Panc1 (cell line): ENCODE data around the gene ATXN7L1. TPM values are rescaled to one million over a fixed set of nuclear protein-coding genes. Genes with fewer than 3 reads are reported as not detected.

Experiments
- ATAC-seq: fragments of 200-7000 bp; cut with Tn5 transposase; 2 replicates; pipeline ENCODE4 v1.9.1; 2020; ENCODE audit warnings: mild to moderate bottlenecking, moderate library complexity
- BruUV-seq: library from RNA; stranded (reverse); fragments of 400-500 nt; replicated peaks from 2 replicates; lab custom pipeline; 2021; lab: Mats Ljungman, UMichigan
- CTCF ChIA-PET: fragments of 300-600 bp; sonication (Branson Sonifier 250); formaldehyde crosslinking; loops from one replicate; lab custom pipeline; 2022; ENCODE audit warnings: antibody characterized with exemption; lab: Charles Lee
- POLR2A ChIA-PET: fragments of 300-600 bp; sonication (Branson Sonifier 250); formaldehyde crosslinking; loops from one replicate; lab custom pipeline; 2022; ENCODE audit warnings: antibody characterized with exemption; lab: Charles Lee
- DNase-seq: peaks from one replicate; pipeline ENCODE4 v3.0.0-alpha.2; 2010; ENCODE audit warnings: low read depth, low spot score
- H3K27ac ChIP-seq: 2 replicates; pipeline ENCODE4 v1.5.1; 2011; ENCODE audit warnings: mild to moderate bottlenecking, low read length, inconsistent platforms
- H3K27me3 ChIP-seq: fragments of 200-500 bp; sonication (Bioruptor generic); 2 replicates; pipeline ENCODE4 v1.6.0; 2014; ENCODE audit warnings: low read length, inconsistent platforms; ENCODE audit not compliant: control insufficient read depth, insufficient read depth
- H3K36me3 ChIP-seq: fragments of 200-500 bp; sonication (Bioruptor generic); 2 replicates; pipeline ENCODE4 v1.5.1; 2014; ENCODE audit warnings: inconsistent platforms, mild to moderate bottlenecking, low read length, moderate library complexity; ENCODE audit not compliant: control insufficient read depth, insufficient read depth
- H3K4me1 ChIP-seq: 2 replicates; pipeline ENCODE4 v1.5.1; 2011; ENCODE audit warnings: inconsistent platforms, mild to moderate bottlenecking, low read length, moderate library complexity; ENCODE audit not compliant: control insufficient read depth, insufficient read depth
- H3K4me3 ChIP-seq, 2 experiments: 2 replicates each; pipeline ENCODE4 v1.5.1; 2011 to 2012; ENCODE audit warnings: low read depth in 2 of 2, low read length in 2 of 2, mild to moderate bottlenecking in 2 of 2, inconsistent platforms in 1 of 2, moderate library complexity in 1 of 2
- H3K9me3 ChIP-seq: fragments of 200-500 bp; sonication (Bioruptor generic); 2 replicates; pipeline ENCODE4 v1.5.1; 2014; ENCODE audit warnings: low read depth, mild to moderate bottlenecking, inconsistent platforms, low read length, moderate library complexity; ENCODE audit not compliant: control insufficient read depth, insufficient read depth
- POLR2AphosphoS5 ChIP-seq: IDR thresholded peaks from 2 replicates; pipeline ENCODE4 v1.6.1; 2012; ENCODE audit warnings: mild to moderate bottlenecking, low read depth, low read length, moderate library complexity
- SIN3A ChIP-seq: IDR thresholded peaks from 2 replicates; pipeline ENCODE4 v1.6.1; 2012; ENCODE audit warnings: low read depth, mild to moderate bottlenecking, low read length, moderate library complexity, borderline replicate concordance; ENCODE audit not compliant: insufficient read depth
- TCF7L2 ChIP-seq: IDR thresholded peaks from 2 replicates; pipeline ENCODE4 v1.6.1; 2011; ENCODE audit warnings: mild to moderate bottlenecking, low read depth, low read length, inconsistent platforms
- in situ Hi-C: cut with HindIII; loops from 2 replicates; pipeline ENCODE4 v1.10.0; 2016; ENCODE audit warnings: low sequenced_read_pairs, low pct_unique_long_range_greater_than_20kb
- intact Hi-C: fragments of 100-400 bp; cut with micrococcal nuclease; formaldehyde crosslinking; loops from one replicate; pipeline ENCODE4 v1.10.0; 2022; ENCODE audit not compliant: unreplicated experiment
- total RNA-seq: library from RNA; stranded (reverse); gene quantifications from one replicate; pipeline ENCODE4 v1.2.1, GENCODE V29; 2021; ENCODE audit not compliant: unreplicated experiment
- TF ChIP-seq, protein P1 (sequence below), 2 experiments: IDR thresholded peaks; 2 replicates each; pipeline ENCODE4 v1.6.1; 2011 to 2012; ENCODE audit warnings: low read depth in 2 of 2, control low read depth in 1 of 2, low read length in 1 of 2, mild to moderate bottlenecking in 1 of 2, moderate library complexity in 1 of 2; ENCODE audit not compliant: insufficient read depth in 1 of 2
- TF ChIP-seq, protein P2 (sequence below): fragments of 450-650 bp; IDR thresholded peaks from 2 replicates; pipeline ENCODE4 v1.5.1; 2017; ENCODE audit warnings: mild to moderate bottlenecking

ATXN7L1 gene
- total RNA-seq, 1 experiment from 2014 or later = 10.8 TPM

DNA sequence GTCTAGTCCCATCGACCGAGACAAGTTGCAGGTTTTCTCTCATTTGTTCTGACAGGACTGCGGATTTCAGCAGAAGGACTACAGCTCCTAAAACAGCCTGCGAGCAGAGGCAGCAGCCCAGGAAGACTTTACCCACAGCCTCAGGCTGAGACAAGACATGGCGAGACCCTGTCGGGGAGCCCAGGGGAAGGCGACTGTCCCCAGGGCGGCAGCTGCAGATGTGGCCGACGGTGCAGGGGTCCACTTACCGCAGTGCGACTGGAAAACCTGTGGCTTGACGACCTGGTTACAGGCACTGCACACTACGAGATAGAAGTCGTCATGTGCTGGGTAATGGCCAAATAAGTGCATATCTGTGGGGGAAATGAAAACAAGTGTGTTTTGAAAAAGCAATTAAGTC is 88.0 kb downstream of the ATXN7L1 start:
- intact Hi-C loops = no loop called here

DNA sequence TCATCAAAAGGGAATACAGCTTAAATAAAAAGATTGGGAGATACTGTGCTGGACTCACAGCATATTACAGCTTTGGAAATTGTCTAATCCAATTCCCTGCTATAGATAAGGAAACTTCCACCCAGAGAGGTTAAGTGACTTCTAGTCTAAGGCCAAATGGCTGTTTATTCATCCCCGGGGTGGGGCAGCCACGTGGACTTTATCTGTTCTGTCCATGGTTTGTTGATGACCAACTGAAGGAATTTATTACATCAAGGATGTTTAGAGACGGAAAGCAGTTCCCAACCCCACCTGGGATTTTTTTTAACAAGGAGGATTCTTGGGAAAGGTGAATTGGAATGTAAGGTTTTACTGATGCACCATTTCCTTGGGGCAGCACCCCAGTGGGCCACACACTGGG is 88.6 kb downstream of the ATXN7L1 start:
- POLR2A ChIA-PET = no interaction called here

More for the DNA sequence above, 88.0 kb downstream of the ATXN7L1 start:
- TF ChIP-seq, protein P1, sequence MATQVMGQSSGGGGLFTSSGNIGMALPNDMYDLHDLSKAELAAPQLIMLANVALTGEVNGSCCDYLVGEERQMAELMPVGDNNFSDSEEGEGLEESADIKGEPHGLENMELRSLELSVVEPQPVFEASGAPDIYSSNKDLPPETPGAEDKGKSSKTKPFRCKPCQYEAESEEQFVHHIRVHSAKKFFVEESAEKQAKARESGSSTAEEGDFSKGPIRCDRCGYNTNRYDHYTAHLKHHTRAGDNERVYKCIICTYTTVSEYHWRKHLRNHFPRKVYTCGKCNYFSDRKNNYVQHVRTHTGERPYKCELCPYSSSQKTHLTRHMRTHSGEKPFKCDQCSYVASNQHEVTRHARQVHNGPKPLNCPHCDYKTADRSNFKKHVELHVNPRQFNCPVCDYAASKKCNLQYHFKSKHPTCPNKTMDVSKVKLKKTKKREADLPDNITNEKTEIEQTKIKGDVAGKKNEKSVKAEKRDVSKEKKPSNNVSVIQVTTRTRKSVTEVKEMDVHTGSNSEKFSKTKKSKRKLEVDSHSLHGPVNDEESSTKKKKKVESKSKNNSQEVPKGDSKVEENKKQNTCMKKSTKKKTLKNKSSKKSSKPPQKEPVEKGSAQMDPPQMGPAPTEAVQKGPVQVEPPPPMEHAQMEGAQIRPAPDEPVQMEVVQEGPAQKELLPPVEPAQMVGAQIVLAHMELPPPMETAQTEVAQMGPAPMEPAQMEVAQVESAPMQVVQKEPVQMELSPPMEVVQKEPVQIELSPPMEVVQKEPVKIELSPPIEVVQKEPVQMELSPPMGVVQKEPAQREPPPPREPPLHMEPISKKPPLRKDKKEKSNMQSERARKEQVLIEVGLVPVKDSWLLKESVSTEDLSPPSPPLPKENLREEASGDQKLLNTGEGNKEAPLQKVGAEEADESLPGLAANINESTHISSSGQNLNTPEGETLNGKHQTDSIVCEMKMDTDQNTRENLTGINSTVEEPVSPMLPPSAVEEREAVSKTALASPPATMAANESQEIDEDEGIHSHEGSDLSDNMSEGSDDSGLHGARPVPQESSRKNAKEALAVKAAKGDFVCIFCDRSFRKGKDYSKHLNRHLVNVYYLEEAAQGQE (IDR thresholded peaks at IDR 0.05; ENCODE audit: insufficient read depth in 1 of 2, low read depth in 2 of 2, low read length in 1 of 2) = no peak
- TF ChIP-seq POLR2AphosphoS5 (no peak), SIN3A (no peak), TCF7L2 (no peak)
- TF ChIP-seq, protein P2, sequence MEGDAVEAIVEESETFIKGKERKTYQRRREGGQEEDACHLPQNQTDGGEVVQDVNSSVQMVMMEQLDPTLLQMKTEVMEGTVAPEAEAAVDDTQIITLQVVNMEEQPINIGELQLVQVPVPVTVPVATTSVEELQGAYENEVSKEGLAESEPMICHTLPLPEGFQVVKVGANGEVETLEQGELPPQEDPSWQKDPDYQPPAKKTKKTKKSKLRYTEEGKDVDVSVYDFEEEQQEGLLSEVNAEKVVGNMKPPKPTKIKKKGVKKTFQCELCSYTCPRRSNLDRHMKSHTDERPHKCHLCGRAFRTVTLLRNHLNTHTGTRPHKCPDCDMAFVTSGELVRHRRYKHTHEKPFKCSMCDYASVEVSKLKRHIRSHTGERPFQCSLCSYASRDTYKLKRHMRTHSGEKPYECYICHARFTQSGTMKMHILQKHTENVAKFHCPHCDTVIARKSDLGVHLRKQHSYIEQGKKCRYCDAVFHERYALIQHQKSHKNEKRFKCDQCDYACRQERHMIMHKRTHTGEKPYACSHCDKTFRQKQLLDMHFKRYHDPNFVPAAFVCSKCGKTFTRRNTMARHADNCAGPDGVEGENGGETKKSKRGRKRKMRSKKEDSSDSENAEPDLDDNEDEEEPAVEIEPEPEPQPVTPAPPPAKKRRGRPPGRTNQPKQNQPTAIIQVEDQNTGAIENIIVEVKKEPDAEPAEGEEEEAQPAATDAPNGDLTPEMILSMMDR = no peak
- ATAC-seq (no peak), DNase-seq (no peak)
- Histone ChIP-seq H3K27ac (no peak overlapping the region), H3K27me3 (no peaks in the 10 kb centered on the region), H3K36me3 (no peaks in the 10 kb centered on the region), H3K4me3 (no peak overlapping the region), H3K9me3 (no peaks in the 10 kb centered on the region), H3K4me1 (peaks cover 7% of the 10 kb centered on the region; the same call in 1 of the 2 replicates)
- in situ Hi-C loops = no loop called here
- ChIA-PET POLR2A (no interaction called here), CTCF (no interaction called here)
- BruUV-seq = no TSS peak

More for the DNA sequence above, 88.6 kb downstream of the ATXN7L1 start:
- TF ChIP-seq, protein P1 (IDR thresholded peaks at IDR 0.05; ENCODE audit: insufficient read depth in 1 of 2, low read depth in 2 of 2, low read length in 1 of 2) = no peak
- H3K4me1 ChIP-seq = 0 out of 2 replicates have a peak, but pooled peaks cover 2% of the 10 kb centered on the region
- intact Hi-C loops (no loop called here), in situ Hi-C loops (no loop called here)
- no peak overlapping the region for H3K27ac ChIP-seq
- ATAC-seq (no peak), DNase-seq (no peak)
- no peaks in the 10 kb centered on the region for H3K9me3 ChIP-seq
- no peak overlapping the region for H3K4me3 ChIP-seq
- H3K36me3 ChIP-seq = no peaks in the 10 kb centered on the region
- no peaks in the 10 kb centered on the region for H3K27me3 ChIP-seq
- CTCF ChIA-PET = no interaction called here
- BruUV-seq = no TSS peak
